Measurements from ENCODE around the gene AZU1.
A peak's percentile ranks its signal among the peaks of the same experiment; 100 is the strongest.

Gene AZU1

GRCh38 chr19:823565-824121 lies 4.0 kb upstream of the AZU1 start:
- H3K27me3 Mint-ChIP-seq (ENCODE audit: low read depth, poor library complexity): peaks cover 11% of the 10 kb centered on the region
- no peak for TF ChIP-seq CTCF (IDR thresholded peaks at IDR 0.05)
- peak; percentile 49 for DNase-seq

GRCh38 chr19:824885-825284 lies 2.8 kb upstream of the AZU1 start:
- H3K4me3 Mint-ChIP-seq: no peak overlapping the region
- H3K4me1 Mint-ChIP-seq: peaks cover 17% of the 10 kb centered on the region

More at GRCh38 chr19:823565-824121, 4.0 kb upstream of the AZU1 start:
- H3K9me3 Mint-ChIP-seq: no peaks in the 10 kb centered on the region
- peaks cover 23% of the 10 kb centered on the region for H3K4me1 Mint-ChIP-seq
- H3K4me3 Mint-ChIP-seq: peak overlapping the region; percentile 66
- peak overlapping the region; percentile 66 for H3K27ac Mint-ChIP-seq
- no peaks in the 10 kb centered on the region for H3K36me3 Mint-ChIP-seq (ENCODE audit: low read depth)

DNA sequence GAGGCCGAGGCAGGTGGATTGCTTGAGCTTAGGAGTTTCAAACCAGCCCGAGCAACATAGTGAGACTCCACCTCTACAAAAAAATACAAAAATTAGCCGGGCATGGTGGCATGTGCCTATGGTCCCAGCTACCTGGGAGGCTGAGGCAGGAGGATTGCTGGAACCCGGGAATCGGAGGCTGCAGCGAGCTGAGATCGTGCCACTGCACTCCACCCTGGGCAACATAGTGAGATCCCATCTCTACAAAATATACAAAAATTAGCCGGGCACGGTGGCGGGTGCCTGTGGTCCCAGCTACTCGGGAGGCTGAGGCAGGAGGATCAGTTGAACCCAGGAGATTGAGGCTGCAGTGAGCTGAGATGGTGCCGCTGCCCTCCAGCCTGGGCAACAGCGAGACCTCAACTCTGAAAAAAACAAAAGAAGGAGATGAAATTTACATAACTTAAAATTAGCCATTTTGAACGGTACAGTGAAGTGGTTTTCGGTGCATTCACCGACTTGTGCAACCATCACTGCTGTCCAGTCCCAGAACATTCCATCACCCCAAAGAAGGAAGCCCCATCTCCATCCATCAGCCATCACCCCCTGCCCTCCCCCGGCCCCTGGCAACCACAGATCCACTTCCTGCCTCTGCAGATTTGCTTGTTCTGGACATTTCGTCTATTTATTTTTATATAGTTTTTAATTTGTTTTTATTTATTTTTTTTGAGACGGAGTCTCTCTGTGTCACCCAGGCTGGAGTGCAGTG lies 1.6 kb upstream of the AZU1 start:
- Mint-ChIP-seq H3K36me3 (ENCODE audit: low read depth) (no peaks in the 10 kb centered on the region), H3K9me3 (no peaks in the 10 kb centered on the region), H3K27me3 (ENCODE audit: low read depth, poor library complexity) (peaks cover 6% of the 10 kb centered on the region), H3K27ac (no peak overlapping the region), H3K4me3 (no peak overlapping the region), H3K4me1 (peaks cover 15% of the 10 kb centered on the region)
- DNase-seq: no peak
- no peak for TF ChIP-seq CTCF (IDR thresholded peaks at IDR 0.05)

More at GRCh38 chr19:824885-825284, 2.8 kb upstream of the AZU1 start:
- no peak for TF ChIP-seq CTCF (IDR thresholded peaks at IDR 0.05)
- Mint-ChIP-seq H3K27ac (no peak overlapping the region), H3K36me3 (ENCODE audit: low read depth) (no peaks in the 10 kb centered on the region), H3K27me3 (ENCODE audit: low read depth, poor library complexity) (peaks cover 11% of the 10 kb centered on the region), H3K9me3 (no peaks in the 10 kb centered on the region)
- no peak for DNase-seq

GRCh38 chr19:827314-827709 lies 325 bp upstream of the AZU1 start:
- H3K36me3 Mint-ChIP-seq (ENCODE audit: low read depth): no peaks in the 10 kb centered on the region
- peaks cover 6% of the 10 kb centered on the region for H3K27me3 Mint-ChIP-seq (ENCODE audit: low read depth, poor library complexity)
- no peaks in the 10 kb centered on the region for H3K9me3 Mint-ChIP-seq
- peaks cover 15% of the 10 kb centered on the region for H3K4me1 Mint-ChIP-seq
- no peak overlapping the region for H3K4me3 Mint-ChIP-seq
- no peak for DNase-seq
- no peak for TF ChIP-seq CTCF (IDR thresholded peaks at IDR 0.05)
- H3K27ac Mint-ChIP-seq: no peak overlapping the region

GRCh38 chr19:829129-829758 lies 1.6 kb downstream of the AZU1 start:
- Mint-ChIP-seq H3K27me3 (ENCODE audit: low read depth, poor library complexity) (peaks cover 2% of the 10 kb centered on the region), H3K27ac (no peak overlapping the region), H3K9me3 (no peaks in the 10 kb centered on the region), H3K4me3 (no peak overlapping the region), H3K36me3 (ENCODE audit: low read depth) (no peaks in the 10 kb centered on the region), H3K4me1 (peaks cover 2% of the 10 kb centered on the region)
- no peak for DNase-seq
- no peak for TF ChIP-seq CTCF (IDR thresholded peaks at IDR 0.05)
